Fibroblast of pulmonary artery (primary cell): ENCODE data around the gene SACS.

Experiments
- DNase-seq: peaks from one replicate; pipeline ENCODE4 v3.0.0-alpha.2; 2010; ENCODE audit warnings: low read depth
- H3K4me3 ChIP-seq: replicated peaks from 2 replicates; pipeline ENCODE4 v1.5.1; 2011; ENCODE audit warnings: low read depth, mild to moderate bottlenecking, control low read depth, low read length, moderate library complexity
- TF ChIP-seq, protein P1 (sequence below): IDR thresholded peaks from 2 replicates; pipeline ENCODE4 v1.5.1; 2011; ENCODE audit warnings: mild to moderate bottlenecking, control low read depth, low read length, inconsistent platforms; ENCODE audit errors: missing control alignments

Gene SACS

GRCh38 chr13:23394821-23395220 lies 38.7 kb downstream of the SACS start:
- no peak overlapping the region for H3K4me3 ChIP-seq
- TF ChIP-seq, protein P1, sequence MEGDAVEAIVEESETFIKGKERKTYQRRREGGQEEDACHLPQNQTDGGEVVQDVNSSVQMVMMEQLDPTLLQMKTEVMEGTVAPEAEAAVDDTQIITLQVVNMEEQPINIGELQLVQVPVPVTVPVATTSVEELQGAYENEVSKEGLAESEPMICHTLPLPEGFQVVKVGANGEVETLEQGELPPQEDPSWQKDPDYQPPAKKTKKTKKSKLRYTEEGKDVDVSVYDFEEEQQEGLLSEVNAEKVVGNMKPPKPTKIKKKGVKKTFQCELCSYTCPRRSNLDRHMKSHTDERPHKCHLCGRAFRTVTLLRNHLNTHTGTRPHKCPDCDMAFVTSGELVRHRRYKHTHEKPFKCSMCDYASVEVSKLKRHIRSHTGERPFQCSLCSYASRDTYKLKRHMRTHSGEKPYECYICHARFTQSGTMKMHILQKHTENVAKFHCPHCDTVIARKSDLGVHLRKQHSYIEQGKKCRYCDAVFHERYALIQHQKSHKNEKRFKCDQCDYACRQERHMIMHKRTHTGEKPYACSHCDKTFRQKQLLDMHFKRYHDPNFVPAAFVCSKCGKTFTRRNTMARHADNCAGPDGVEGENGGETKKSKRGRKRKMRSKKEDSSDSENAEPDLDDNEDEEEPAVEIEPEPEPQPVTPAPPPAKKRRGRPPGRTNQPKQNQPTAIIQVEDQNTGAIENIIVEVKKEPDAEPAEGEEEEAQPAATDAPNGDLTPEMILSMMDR, result no peak
- DNase-seq, result no peak

- no peak for DNase-seq
- TF ChIP-seq, protein P1, result no peak
These were observed 40.4 kb downstream of the SACS start for GRCh38 chr13:23392925-23393645.

GRCh38 chr13:23392313-23392712 lies 41.2 kb downstream of the SACS start:
- no peak overlapping the region for H3K4me3 ChIP-seq
- TF ChIP-seq, protein P1, result no peak
- no peak for DNase-seq

More at GRCh38 chr13:23392925-23393645, 40.4 kb downstream of the SACS start:
- H3K4me3 ChIP-seq, result no peak overlapping the region

DNA sequence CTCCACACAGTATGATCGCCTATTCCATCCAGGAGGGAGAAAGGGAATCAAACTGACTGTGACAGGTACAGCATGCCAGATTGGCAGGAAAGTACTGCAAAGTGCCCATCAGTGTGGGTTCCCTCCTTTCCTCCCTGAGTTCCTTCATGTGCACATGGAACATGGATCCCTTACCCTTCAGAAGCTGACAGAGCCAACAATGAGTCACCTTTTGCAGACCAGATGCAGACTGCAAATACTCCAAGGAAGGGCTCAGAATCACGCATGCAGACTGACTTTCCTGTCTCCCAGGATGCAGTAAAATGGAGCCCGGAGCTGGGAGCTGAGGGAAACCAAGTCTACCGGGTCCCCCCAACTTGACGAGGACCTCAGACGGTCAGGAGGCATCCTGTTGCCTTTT lies 41.8 kb downstream of the SACS start:
- H3K4me3 ChIP-seq, result no peak overlapping the region

GRCh38 chr13:23386533-23386932 lies 47.0 kb downstream of the SACS start:
- no peak for DNase-seq
- TF ChIP-seq, protein P1, result no peak

More for the DNA sequence above, 41.8 kb downstream of the SACS start:
- DNase-seq, result no peak
- TF ChIP-seq, protein P1, result no peak

GRCh38 chr13:23385931-23386330 lies 47.6 kb downstream of the SACS start:
- no peak overlapping the region for H3K4me3 ChIP-seq
- DNase-seq, result no peak
- TF ChIP-seq, protein P1, result no peak

More at GRCh38 chr13:23386533-23386932, 47.0 kb downstream of the SACS start:
- H3K4me3 ChIP-seq, result no peak overlapping the region

GRCh38 chr13:23384111-23384510 lies 49.4 kb downstream of the SACS start:
- H3K4me3 ChIP-seq, result no peak overlapping the region
- TF ChIP-seq, protein P1, result no peak
- DNase-seq, result peak; percentile 26
